ENCODE data around the gene PARVB.

PARVB gene

DNA sequence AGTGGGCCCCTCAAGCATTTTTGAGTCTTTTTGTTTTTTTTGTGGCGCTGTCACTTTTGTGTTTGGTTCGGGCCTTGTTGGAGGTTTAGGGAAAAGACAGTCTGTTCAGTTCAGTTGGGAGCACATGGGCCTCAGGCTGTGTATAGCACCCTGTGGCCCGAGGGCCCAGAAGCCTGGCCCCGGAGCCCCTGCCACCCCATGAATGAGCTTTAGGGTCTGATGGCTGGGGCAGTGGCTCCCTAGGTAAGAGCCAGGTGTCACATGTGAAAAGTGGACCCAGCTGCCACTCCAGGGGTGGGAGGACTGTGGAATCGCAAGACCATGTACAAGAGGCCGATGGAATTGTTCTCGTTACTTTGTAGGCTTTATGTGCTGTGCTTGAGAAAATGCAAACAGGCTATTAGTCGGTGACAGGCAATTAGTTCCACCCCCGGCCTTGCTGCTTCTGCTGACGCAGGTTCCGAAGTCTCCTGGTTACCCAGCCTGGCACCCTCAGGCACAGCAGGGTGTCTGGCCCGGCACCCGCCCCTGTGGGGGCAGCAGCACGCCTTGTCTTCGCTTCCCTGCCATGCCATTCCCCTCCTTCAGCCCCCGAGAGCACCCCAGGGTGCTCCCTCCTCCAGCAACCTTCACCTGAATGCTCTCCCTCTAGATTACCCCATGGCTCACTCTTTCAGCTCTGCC lies 118.5 kb downstream of the PARVB start:
- DNase-seq: no peak

DNA sequence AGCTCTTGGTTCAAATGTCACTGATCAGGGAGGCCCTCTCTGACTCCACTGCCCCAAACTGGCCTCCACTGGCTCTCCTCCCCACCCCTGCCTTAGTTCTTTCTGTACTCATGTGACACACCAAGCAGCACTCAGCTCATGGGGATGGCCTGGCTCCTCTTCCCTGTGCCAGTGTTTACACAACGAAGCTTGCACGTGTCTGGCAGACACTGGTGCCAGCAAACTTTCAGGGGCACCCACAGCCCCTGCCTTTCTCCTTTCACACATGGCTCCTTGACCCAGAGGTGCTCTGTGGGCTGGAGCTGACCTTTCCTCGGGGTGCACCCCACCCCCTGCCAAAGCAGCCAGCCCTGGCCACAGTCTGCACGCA lies 119.0 kb downstream of the PARVB start:
- DNase-seq: no peak

DNA sequence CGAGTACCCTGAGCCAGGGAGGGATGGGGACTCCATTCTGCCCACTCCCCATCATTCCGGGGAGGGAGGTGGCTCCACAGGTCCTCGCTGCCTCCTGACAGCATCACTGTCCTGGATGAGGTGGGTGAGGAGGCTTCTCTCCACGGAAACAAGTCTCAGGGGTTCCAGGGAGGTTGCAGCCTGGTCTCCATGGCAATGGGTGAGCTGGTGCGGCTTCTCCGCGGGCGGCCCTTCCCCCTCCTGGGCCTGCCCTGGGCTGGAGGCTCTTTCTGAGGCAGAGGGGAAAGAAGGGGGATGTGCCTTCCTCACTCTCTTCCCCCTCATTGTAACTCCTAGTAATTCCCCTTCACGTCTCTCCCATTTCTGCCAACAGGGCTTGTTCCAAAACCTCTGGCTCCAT lies 119.5 kb downstream of the PARVB start:
- DNase-seq: no peak

DNA sequence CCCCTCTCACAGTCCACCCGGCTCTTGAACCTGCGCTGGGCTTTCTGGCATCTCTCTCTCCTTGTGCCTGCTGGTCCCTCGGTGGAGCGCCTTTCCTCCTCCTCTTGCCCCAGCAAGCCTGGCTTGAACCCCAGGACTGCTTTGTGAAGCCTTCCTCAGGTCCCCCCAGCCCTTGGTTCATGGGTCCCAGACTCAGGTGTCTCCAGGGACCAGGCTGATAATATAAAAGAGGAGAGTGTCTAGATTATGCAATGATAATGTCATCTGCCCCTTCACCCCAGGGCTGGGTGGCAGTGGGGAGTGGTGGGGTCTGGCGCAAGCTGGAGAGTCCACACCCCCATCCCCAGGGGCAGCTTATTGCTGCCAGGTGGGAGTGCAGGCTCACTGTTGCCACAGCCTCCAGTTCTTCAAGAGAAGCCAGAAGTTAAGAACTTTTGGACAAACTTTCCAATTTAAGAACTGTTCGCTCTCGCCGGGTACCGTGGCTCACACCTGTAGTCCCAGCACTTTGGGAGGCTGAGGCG lies 120.0 kb downstream of the PARVB start:
- DNase-seq: no peak

DNA sequence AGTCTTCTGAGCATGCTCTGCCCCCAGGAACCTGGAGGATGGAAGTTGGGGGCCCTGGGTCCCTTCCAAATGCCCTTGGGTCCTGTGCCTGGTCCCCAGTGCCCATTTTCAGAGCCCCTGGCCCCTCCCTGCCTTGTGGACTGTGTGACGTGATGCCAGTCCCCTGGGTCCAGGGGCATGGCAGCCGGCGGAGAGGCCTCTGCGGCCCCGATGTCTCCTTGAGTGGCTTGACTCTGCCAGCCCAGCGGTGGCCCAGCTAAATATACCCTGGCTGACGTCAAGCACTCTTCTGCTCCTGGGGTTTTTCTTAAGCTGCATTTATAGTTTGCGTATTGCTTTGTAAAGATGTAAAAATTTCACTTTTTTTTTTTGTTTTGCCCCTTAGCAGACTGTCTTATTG lies 121.4 kb downstream of the PARVB start:
- no peak for DNase-seq

DNA sequence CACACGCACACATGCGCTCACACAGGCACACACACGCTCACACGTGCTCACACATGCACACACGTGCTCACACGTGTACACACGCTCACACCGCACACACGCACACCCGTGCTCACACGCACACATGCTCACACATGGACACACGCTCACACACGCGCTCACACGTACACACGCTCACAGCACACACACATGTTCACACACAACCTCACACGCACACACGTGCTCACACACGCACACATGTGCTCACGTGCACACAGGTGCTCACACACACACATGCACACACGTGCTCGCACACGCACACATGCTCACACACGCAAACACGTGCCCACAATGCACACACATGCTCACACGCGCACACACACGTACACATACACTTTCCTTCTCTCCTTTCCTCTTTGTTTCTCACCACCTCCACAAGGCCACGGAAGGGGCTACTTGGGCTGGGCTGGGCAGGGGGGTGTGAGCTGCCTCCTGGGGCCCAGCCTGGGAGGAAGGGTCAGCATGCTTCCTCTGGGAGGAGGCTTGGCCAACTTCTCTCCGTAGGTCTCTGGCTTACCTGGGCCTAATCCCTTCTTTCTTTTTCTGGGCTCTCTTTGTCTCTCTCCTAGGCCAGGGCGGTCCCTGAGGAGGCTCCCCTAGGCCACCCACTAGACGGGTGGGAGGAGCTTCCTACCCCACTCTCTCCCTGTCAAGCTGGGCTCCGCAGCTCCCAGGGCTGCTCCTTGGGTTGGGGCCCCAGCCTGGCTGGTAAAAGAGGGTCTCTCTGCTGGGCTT lies 122.2 kb downstream of the PARVB start:
- no peak for DNase-seq

DNA sequence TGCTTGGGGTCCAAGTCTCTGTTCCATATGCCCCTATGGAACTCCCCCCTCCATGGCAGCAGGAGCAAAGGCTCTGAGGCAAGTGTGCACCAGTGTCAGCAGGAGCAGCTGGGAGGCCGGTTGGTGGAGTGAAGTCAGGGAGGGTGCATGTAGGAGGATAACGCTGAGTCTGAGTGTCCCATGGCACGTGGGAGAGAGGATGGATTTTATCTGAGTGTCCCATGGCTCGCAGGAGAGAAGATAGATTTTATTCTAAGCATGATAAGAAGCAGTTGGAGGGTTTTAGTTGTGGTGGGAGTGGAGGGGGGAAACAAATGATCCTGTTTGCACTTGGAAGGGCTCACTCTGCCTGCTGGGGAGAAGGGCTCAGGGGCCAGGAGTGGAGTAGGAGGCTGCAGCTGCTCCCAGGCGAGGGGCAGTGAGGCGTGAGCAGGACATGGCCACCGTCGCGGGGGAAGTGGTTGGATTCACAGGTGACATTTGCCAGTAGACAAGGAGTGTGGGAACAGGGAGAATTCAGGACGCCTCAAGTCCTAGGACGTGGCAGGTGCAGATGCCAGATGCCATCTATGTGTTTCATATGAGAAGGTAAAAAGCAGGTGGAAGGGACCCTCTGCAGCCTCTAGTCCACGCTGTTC lies 123.0 kb downstream of the PARVB start:
- no peak for DNase-seq

DNA sequence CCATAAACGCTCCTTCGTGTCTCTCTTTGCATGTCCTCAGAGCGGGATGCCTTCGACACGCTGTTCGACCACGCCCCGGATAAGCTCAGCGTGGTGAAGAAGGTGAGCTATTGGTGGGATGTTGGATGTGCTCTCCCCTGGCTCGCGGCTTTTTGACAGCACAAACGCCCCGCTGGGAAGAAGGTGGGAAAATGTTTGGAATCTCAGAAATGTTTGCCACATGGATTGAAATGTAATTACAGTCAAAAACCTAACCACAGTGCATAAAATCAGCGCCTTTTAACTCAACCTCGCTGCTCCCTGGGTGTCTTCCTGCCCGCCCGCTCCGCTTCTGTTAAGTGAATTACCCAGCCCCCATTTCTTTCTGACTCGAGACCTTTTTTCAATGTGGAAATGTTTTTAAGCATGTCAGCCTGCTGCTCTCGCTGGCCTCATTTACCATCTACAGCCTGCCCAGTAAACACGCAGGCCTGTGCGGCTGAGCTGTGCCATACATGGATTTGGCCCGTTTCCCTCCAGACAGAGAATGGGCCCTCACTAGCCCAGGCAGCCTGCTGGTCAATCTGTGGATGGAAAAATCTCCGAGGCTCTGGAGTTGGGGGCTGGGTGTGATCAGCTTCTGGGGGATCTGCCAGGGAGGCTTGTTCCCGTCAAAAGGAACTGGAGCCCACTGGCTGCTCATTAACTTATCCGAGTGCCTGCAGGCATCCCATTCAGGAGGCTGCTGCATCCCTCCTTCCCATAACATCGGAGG lies 123.9 kb downstream of the PARVB start:
- no peak for DNase-seq

DNA sequence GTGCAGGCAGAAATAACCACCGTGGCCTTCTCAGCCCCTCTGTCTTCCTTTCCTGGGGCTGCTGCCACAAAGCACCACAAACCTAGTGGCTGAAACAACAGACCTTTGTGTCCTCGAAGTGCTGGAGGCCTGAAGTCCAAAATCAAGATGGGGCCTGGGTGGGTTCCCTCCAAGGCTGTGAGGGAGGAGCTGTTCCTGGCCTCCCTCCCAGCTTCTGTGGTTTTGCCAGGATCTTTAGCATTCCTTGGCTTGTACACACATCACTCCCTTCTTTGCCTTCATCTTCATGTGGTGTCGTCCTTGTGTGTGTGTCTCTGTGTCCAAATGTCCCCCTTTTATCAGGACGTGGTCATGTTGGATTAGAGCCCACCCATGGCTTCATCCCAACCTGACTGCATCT lies 127.6 kb downstream of the PARVB start:
- DNase-seq: no peak

DNA sequence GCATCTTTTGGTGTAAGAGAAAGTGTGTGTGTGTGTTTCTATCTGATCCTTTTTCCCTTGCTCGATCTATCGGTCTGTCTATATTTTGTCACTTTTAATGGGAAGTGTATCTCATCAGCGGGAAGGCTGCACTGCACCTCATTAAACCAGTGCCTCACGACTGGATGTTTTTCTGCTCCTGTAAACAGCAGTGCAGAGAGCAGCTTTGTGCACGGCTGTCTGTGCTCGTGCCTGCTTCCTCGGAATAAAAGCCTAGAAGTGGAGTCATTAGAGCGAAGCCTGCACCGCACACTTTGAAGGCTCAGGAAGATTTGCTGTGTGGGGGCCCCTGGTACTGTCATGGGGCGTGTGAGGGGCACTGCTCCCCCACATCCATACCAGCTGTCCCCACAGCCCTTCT lies 129.6 kb downstream of the PARVB start:
- DNase-seq: no peak

DNA sequence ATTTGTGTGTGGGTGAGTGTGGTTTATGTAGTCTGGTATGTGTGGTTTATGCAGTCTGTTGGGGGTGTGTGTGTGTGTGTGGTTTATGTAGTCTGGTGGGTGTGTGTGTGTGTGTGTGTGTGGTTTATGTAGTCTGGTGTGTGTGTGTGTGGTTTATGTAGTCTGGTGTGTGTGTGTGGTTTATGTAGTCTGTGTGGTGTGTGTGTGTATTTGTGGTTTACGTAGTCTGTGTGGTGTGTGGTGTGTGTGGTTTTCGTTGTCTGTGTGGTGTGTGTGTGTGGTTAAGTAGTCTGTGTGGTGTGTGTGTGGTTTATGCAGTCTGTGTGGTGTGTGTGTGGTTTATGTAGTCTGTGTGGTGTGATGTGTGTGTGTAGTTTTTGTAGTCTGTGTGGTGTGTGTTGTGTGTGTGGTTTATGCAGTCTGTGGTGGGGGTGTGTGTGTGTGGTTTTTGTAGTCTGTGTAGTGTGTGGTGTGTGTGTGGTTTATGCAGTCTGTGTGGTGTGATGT lies 130.4 kb downstream of the PARVB start:
- no peak for DNase-seq

DNA sequence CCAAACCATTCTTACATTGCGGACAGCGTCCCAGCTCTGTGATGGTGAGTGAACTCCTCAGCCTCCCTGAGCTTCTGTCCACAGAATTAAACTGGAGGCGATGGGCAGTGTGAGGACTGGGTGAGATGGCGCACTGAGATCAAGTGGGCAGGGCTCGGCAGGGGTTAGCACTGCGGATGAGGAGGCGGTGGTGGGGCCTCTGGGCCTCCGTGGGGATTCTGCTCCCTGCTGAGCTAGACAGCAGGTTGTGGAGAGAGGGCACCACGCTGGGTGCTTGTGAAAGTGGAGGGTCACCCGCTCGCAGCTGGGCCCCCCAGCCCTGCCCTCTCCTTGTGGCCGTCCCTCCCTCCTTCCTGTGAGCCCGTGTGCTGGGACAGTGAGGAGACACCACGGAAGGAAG lies 131.0 kb downstream of the PARVB start:
- DNase-seq: no peak

DNA sequence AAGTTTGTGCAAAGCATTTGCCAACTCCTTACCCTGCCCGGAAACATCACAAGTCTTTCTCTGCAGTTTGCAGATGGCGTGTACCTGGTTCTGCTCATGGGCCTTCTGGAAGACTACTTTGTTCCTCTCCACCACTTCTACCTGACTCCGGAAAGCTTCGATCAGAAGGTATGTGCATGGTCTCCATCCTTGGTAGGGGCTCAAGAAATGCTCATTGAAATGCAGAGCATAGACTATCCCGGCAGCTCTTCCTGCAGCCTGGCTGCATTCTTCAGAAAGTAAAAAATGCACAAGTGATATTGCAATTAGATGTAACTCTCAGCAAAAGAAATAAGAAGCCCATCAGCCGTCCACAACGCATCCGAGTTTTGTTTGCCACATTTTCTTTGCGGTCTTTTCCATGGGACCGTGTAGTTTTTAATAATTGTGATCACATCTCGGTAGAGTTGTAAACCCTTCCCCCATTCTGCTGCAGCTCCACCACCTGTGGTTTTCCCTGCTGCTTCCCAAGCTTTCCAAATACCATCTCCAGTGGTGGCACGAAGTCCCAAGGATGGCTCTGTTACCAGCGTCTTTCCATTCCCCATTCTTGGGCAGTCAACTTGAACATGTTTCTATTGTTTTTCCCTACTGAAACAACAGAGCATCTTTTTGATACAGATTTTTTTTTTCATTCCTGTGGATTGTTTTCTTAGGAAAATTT lies 134.0 kb downstream of the PARVB start:
- no peak for DNase-seq

DNA sequence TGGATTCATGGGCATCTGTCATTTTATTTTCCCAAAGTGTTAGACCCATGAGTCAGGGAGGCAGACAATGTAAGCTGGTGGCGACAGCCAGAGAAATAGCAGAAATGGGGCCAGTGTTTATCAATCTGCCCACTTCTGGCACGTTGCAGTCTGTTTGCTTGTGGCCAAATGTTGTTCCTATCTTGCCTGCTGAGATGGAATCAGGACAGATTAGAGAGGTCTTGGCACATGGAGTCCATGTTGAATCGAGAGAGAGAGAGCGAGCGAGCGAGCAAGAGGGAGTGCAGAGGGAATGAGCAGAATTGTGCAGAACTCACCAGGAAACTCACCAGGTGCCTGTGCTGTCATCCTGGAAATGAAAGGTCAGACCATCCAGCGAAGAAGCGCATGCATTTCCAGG lies 134.7 kb downstream of the PARVB start:
- no peak for DNase-seq

DNA sequence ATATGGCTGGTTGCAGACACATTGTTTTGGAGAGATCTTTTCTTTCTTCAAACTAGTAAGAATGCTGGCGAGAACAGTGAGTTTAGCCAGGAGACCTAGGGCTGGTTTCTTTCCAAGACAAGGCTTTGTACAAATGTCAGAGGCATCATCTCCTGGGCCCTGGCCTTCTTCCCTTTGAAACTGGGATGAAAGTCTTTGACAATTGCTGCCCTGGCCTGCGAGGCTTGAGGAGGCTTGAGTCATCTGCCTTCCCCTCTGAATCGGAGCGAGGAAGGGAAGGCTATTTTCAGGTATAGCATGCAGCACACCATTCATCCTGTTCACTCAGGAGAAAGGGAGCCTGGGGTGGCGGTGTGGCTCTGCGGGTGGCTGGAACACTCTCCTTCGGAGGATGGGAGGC lies 135.1 kb downstream of the PARVB start:
- no peak for DNase-seq

DNA sequence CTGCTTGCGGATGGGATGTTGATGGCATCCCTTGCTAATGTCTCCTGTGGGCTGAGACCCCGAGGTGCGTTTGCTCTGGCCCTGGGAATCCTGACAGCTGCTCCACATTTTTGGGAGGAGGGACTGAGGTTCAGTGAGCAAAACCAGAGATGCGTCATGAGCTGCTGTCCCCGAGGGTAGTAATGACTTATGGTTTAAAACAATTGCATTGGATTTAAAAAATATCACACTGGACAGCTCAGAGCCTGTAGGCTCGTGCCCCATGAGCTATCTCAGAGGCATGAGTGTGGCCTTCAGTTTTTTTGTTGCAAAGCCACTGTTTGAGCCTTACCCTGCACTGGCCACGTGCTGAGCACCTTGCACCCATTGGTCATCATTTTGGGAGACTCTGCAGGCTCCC lies 135.7 kb downstream of the PARVB start:
- DNase-seq: no peak

DNA sequence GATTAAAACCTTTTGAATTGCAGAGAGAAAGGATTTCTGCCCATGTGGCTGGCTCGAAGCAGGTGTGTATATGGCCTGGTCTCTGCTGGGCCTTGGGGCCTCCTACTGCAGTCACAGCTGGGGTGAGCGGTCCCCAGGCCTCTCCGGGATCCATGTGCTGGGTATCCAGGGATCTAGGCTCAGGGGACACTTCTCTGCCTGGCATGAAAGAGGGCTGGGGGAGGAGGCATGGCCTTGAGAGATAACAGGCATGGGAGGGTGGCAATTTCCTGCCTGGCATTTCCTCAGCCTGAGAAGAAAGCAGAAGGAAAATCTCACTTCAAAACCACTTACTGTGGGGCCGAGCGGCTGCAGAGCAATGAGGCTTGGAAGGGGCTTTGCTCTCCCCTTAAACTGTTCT lies 136.3 kb downstream of the PARVB start:
- no peak for DNase-seq

DNA sequence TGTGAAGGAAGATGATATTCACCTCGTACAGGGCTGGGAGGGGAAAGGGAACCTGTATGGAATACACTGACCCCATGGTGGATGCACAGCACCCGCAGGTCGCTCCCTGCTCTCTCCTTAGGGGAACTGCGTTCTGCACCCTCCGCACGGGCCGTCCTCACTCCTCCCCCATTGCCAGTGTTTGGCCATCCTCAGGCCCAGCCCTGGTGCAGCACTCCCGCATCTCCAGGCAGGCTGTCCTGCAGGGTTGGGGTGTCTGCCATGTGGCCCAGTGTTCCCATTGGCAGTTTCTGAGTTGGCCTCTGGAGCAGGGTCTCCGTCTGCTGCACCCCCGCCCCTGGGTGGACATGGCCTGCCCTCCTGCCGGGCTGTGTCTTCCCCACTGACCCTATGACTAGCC lies 137.6 kb downstream of the PARVB start:
- DNase-seq: no peak

DNA sequence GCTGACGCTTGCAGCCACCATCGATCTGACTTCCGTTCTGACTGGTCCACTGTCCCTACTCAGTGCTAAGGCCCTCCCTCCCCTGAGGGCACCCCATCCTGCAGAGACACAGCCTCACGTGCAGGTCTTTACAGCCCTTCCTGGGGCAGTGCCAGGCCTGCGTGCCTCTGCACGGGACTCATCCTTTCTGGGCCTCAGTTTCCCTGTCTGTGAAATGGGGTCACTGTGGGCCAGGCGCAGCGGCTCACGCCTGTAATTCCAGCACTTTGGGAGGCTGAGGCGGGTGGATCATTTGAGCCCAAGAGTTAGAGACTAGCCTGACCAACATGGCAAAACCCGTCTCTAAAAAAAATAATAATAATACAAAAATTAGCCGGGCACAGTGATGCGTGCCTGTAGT lies 138.9 kb downstream of the PARVB start:
- no peak for DNase-seq

DNA sequence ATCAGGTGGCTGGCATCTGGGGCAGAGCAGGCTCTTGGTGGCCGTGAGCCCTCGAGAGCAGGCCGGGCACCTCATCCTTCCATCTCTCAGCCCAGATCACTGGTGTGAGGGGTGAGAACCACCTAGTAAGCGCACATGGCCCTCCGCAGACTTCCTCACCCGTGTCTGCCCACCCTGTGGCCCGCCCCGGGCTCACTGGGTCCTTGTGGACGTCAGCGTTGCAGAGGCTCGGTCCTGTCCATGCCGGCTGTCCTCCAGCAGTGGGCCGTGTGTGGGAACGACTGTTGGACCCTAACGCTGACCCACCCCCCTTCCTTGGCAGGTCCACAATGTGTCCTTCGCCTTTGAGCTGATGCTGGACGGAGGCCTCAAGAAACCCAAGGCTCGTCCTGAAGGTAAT lies 139.4 kb downstream of the PARVB start:
- DNase-seq: no peak

DNA sequence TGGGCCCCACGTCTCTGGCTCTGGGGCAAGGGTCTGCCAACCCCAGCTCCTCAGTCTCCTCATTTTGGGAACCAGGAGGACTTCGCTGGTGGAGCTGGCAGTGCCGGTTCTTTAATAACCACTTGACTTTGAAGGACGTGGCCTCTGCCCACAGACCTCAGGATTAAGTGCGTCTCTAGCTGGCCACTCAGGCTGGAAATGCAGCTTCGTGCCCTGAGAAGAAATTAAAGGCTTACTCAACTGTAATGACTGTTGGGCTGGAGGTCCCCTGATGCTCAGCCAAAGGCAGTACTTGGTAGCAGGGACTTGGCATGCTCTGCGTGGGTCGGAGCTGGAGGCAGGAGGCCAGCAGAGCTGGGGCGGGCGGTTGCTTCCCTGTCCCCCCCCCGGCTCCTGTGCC lies 139.9 kb downstream of the PARVB start:
- DNase-seq: no peak

DNA sequence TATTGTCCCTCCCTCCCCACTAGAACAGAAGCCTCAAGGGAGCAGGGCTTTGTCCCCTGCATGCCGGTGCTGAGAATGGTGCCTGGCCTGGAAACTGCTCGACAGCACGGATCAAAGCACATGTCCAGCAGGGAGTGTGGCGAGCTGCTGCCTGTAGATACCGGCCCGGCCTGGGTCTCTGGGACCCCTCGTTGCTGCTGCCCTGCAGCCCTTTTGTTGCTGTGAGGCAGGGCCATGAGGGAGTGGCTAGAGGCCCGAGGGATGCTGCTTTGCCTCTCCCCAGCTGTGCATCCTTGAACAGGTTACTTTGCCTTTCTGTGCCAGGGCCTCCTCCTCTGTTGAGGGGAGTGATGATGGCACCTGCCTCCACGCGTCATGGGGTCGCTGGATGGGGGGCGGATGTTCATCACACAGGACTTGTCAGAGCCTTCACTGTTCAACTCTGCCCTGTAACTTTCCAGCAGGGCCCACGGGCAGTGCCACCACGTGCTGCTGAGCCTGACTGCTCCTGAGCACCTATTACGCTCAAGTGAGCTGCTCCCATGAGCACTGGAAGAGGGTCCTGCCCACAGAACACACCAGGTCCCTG lies 141.3 kb downstream of the PARVB start:
- no peak for DNase-seq
